ENCODE measurements around the gene SLC22A5. TPM values are rescaled to one million over a fixed set of nuclear protein-coding genes. Genes with fewer than 3 reads are reported as not detected.

The SLC22A5 gene
- total RNA-seq, 1 donor from 2014 or later: 13.2 TPM

DNA sequence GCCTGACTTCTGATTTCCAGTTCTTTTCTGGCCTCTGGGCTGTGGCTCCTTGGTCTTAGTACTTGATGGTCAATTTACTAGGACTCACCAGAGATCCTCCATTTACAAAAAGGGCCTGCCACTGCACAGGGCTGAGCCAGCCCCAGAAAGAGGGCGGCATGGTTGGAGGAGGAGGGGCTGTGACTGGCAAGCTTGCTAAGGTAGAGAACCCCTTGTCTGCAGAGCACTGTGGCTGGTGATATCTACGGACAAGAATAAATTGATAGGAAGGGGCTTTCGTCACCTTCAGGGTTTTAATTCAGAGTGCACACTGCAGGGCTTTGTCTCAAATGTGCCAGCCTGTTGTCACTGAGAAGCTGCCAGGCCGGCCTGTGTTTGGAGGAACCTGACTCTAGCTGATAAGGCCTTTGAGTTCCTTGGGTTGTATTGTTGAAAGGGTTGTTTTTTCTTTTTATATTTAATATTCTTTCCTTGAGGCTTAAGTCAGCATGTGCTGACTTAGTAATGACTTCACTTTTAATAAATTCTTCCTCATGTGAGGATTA, 15.1 kb downstream of the SLC22A5 start:
- no peak for DNase-seq (ENCODE audit: low read depth)
- H3K27me3 ChIP-seq (ENCODE audit: control insufficient read depth, insufficient read depth, low read length): no peaks in the 10 kb centered on the region
- TF ChIP-seq, protein P1, sequence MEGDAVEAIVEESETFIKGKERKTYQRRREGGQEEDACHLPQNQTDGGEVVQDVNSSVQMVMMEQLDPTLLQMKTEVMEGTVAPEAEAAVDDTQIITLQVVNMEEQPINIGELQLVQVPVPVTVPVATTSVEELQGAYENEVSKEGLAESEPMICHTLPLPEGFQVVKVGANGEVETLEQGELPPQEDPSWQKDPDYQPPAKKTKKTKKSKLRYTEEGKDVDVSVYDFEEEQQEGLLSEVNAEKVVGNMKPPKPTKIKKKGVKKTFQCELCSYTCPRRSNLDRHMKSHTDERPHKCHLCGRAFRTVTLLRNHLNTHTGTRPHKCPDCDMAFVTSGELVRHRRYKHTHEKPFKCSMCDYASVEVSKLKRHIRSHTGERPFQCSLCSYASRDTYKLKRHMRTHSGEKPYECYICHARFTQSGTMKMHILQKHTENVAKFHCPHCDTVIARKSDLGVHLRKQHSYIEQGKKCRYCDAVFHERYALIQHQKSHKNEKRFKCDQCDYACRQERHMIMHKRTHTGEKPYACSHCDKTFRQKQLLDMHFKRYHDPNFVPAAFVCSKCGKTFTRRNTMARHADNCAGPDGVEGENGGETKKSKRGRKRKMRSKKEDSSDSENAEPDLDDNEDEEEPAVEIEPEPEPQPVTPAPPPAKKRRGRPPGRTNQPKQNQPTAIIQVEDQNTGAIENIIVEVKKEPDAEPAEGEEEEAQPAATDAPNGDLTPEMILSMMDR (IDR thresholded peaks at IDR 0.05; ENCODE audit: insufficient read depth, low read length, poor library complexity, severe bottlenecking): no peak
- H3K4me3 ChIP-seq (ENCODE audit: low read depth, low read length): no peak overlapping the region
- no peaks in the 10 kb centered on the region for H3K36me3 ChIP-seq (ENCODE audit: control insufficient read depth, insufficient read depth, low read length)

DNA sequence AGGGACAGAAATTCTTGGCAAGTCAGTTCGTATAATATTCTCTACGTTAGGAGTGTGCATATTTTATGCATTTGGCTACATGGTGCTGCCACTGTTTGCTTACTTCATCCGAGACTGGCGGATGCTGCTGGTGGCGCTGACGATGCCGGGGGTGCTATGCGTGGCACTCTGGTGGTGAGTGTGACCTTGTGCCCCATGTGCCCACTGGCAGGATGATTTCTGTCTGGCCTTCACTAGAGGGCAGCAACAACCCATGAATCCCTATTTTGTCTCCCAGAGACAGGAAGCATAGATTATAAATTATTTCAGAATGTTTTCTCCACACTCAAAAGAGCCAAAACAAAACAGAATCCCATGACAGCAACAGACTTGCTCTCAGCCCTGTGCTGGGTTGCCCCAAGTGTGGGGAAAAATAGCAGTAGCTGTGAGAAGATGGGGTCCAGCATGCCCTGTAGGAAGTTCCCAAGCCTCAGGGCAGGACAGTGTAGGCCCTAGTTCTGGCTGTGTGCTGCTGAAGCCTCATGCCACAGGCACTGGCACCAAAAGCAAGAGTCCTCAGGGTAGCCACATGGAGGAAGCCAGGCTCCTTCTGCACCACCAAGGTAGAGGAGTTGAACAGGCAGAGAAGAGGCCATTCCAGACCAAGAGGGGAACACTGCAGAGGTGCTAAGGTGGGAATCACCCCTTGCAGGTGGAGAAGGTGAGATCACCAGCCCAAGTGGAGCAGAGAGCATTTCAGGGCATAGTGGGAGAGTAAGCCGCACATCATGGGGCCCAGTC, 16.0 kb downstream of the SLC22A5 start:
- H3K36me3 ChIP-seq (ENCODE audit: control insufficient read depth, insufficient read depth, low read length): no peaks in the 10 kb centered on the region
- no peak for DNase-seq (ENCODE audit: low read depth)
- H3K4me3 ChIP-seq (ENCODE audit: low read depth, low read length): no peak overlapping the region
- no peaks in the 10 kb centered on the region for H3K27me3 ChIP-seq (ENCODE audit: control insufficient read depth, insufficient read depth, low read length)
- TF ChIP-seq, protein P1 (IDR thresholded peaks at IDR 0.05; ENCODE audit: insufficient read depth, low read length, poor library complexity, severe bottlenecking): peak; percentile 77

DNA sequence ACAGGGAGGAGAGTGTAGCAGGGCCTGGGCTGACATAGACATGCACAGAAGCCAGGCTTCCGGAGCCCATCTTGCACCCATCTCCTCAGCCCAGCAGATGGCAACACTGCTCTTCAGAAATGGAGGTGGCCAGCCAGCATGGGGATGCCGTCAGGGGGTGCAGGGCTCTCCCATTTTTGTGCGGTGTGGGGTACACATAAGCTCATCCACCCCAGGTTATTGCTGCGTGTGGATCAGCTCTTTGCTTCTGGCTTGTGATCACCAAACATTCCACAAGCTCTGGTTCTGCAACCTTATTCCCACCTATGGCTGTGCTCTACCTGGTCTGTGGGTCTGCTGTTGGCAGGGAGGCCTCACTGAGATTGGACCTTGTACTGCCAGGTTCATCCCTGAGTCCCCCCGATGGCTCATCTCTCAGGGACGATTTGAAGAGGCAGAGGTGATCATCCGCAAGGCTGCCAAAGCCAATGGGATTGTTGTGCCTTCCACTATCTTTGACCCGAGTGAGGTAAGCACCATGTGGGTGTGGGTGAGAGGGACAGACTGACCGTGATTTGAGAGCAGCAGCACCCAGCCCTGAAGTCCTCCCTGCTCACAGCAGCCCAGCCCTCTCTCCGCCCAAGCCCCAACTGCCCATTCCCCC, 17.3 kb downstream of the SLC22A5 start:
- Histone ChIP-seq H3K36me3 (ENCODE audit: control insufficient read depth, insufficient read depth, low read length) (no peaks in the 10 kb centered on the region), H3K4me3 (ENCODE audit: low read depth, low read length) (no peak overlapping the region), H3K27me3 (ENCODE audit: control insufficient read depth, insufficient read depth, low read length) (no peaks in the 10 kb centered on the region)
- DNase-seq (ENCODE audit: low read depth): no peak
- TF ChIP-seq, protein P1 (IDR thresholded peaks at IDR 0.05; ENCODE audit: insufficient read depth, low read length, poor library complexity, severe bottlenecking): peak; percentile 88

DNA sequence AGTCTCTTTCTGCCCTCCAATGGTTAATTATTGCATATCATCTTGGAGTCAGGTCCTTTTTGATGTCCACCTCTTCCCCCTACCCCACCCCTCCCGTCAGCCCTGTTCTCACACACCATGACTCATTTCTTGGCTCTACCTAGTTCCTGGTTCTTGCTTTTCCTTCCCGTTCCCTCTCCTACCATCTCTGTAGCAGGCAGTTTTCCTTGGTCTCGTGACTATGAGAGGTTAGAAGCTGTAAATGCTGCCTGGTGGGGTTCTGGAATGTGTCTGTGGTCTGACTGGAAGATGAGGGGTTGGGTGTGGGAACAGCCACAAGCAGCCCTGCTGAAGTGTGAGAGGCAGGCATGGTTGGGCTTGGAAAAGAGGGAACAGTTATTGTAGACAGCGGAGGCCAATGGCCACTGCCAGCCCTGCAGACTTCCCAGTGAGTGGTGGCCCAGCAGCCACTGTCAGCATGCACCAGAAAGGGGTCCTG, 18.2 kb downstream of the SLC22A5 start:
- no peaks in the 10 kb centered on the region for H3K27me3 ChIP-seq (ENCODE audit: control insufficient read depth, insufficient read depth, low read length)
- peak; percentile 100 for DNase-seq (ENCODE audit: low read depth)
- TF ChIP-seq, protein P1 (IDR thresholded peaks at IDR 0.05; ENCODE audit: insufficient read depth, low read length, poor library complexity, severe bottlenecking): no peak
- no peaks in the 10 kb centered on the region for H3K36me3 ChIP-seq (ENCODE audit: control insufficient read depth, insufficient read depth, low read length)
- H3K4me3 ChIP-seq (ENCODE audit: low read depth, low read length): no peak overlapping the region

DNA sequence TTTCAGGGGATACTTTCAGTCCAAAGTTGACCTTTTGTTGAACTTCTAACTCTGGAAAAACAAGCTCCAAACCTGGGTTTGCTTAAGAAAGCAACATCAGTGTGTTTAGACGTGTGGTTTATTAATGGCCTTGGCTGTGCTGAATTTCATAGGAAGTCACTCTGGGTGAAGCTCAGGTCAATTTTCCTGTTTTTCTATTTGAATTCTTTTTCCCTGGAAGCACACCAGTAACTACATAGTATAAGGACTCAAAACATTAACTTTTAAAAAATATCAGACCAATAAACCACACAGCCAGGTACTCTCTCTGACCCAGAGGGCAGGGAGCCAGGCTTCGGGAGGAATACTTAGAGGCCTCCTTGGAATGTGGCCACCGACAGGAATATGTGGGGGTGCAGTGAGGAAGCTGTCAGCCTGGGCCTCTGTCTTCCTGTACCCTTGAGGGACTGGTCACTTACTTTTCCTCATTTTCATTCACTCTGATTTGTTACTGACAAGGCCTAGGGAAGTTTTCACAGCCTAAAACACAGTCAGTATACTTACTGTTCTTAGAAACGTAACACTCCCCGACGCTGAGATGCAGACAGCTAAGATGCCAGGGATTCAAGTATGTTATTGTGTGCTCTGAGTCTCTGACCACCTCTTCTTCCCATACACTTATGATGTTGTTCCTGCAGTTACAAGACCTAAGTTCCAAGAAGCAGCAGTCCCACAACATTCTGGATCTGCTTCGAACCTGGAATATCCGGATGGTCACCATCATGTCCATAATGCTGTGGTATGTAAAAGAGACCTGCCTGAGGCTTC, 18.9 kb downstream of the SLC22A5 start:
- Histone ChIP-seq H3K36me3 (ENCODE audit: control insufficient read depth, insufficient read depth, low read length) (no peaks in the 10 kb centered on the region), H3K4me3 (ENCODE audit: low read depth, low read length) (no peak overlapping the region), H3K27me3 (ENCODE audit: control insufficient read depth, insufficient read depth, low read length) (no peaks in the 10 kb centered on the region)
- TF ChIP-seq, protein P1 (IDR thresholded peaks at IDR 0.05; ENCODE audit: insufficient read depth, low read length, poor library complexity, severe bottlenecking): no peak
- DNase-seq (ENCODE audit: low read depth): no peak
